Neural cell (in vitro differentiated cells): ENCODE results near the gene NR2C2. TPM values are rescaled to one million over a fixed set of nuclear protein-coding genes. Genes with fewer than 3 reads are reported as not detected.

Experiments
- H2AFZ ChIP-seq: fragments of 200-600, 300-800 bp; sonication (generic), shearing (Covaris generic); 2 replicates; pipeline ENCODE4 v1.6.0; 2014; ENCODE audit warnings: low read depth, mild to moderate bottlenecking, antibody characterized with exemption, low read length, moderate library complexity
- H3F3A ChIP-seq: fragments of 200-600 bp; shearing (Covaris generic); 2 replicates; pipeline ENCODE4 v1.6.1; 2016; ENCODE audit warnings: mild to moderate bottlenecking, moderate library complexity, mixed read lengths, antibody characterized with exemption, low read length; ENCODE audit not compliant: insufficient read depth, poor library complexity, severe bottlenecking
- H3K27ac ChIP-seq: fragments of 200-600, 300-800 bp; sonication (generic), shearing (Covaris generic); 2 replicates; pipeline ENCODE4 v1.5.1; 2014; ENCODE audit warnings: mild to moderate bottlenecking, low read length, moderate library complexity
- H3K27me3 ChIP-seq: fragments of 300-800, 200-600 bp; sonication (generic), shearing (Covaris generic); 2 replicates; pipeline ENCODE4 v1.6.0; 2014; ENCODE audit warnings: mild to moderate bottlenecking, low read depth, low read length, moderate library complexity; ENCODE audit not compliant: insufficient read depth
- H3K36me3 ChIP-seq: fragments of 300-800, 200-600 bp; sonication (generic), shearing (Covaris generic); 2 replicates; pipeline ENCODE4 v1.5.1; 2014; ENCODE audit warnings: mild to moderate bottlenecking, antibody characterized with exemption, low read length, moderate library complexity; ENCODE audit not compliant: insufficient read depth
- H3K4me2 ChIP-seq: fragments of 300-800, 200-600 bp; sonication (generic), shearing (Covaris generic); 2 replicates; pipeline ENCODE4 v1.6.0; 2014; ENCODE audit warnings: mild to moderate bottlenecking, low read length
- H3K4me3 ChIP-seq: fragments of 300-800, 200-600 bp; sonication (generic), shearing (Covaris generic); 2 replicates; pipeline ENCODE4 v1.5.1; 2014; ENCODE audit warnings: mild to moderate bottlenecking, low read length, moderate library complexity
- H3K79me2 ChIP-seq: fragments of 200-600 bp; shearing (Covaris generic); replicated peaks from 2 replicates; pipeline ENCODE4 v1.6.0; 2014; ENCODE audit warnings: mild to moderate bottlenecking, low read length, moderate library complexity; ENCODE audit not compliant: insufficient read depth
- H3K9ac ChIP-seq: fragments of 300-800, 200-600 bp; sonication (generic), shearing (Covaris generic); 2 replicates; pipeline ENCODE4 v1.6.1; 2016; ENCODE audit warnings: mild to moderate bottlenecking, low read length, mixed read lengths
- H3K9me2 ChIP-seq: fragments of 200-600 bp; shearing (Covaris generic); 2 replicates; pipeline ENCODE4 v1.6.1; 2016; ENCODE audit warnings: mild to moderate bottlenecking, low read length, mixed read lengths; ENCODE audit not compliant: insufficient read depth
- H3K9me3 ChIP-seq: fragments of 200-600, 300-800 bp; sonication (generic), shearing (Covaris generic); 2 replicates; pipeline ENCODE4 v1.6.1; 2016; ENCODE audit warnings: mild to moderate bottlenecking, mixed run types, low read length, moderate library complexity, mixed read lengths
- H4K20me1 ChIP-seq: fragments of 200-600 bp; shearing (Covaris generic); 2 replicates; pipeline ENCODE4 v1.6.1; 2016; ENCODE audit warnings: mild to moderate bottlenecking, mixed run types; ENCODE audit not compliant: insufficient read depth
- CTCF ChIP-seq: fragments of 450-650 bp; IDR thresholded peaks from 2 replicates; pipeline ENCODE4 v1.5.1; 2014; ENCODE audit warnings: antibody characterized with exemption, mild to moderate bottlenecking, moderate library complexity; ENCODE audit not compliant: poor library complexity, severe bottlenecking
- EP300 ChIP-seq: fragments of 450-650 bp; conservative IDR thresholded peaks from 2 replicates; pipeline ENCODE4 v1.6.1; 2014; ENCODE audit warnings: antibody characterized with exemption, mild to moderate bottlenecking, moderate library complexity; ENCODE audit not compliant: poor library complexity, severe bottlenecking
- EZH2 ChIP-seq: fragments of 200-600, 300-800 bp; shearing (Covaris generic), sonication (generic); IDR thresholded peaks from 2 replicates; pipeline ENCODE4 v1.6.1; 2014; ENCODE audit warnings: antibody characterized with exemption, low read length, borderline replicate concordance, mild to moderate bottlenecking; ENCODE audit not compliant: insufficient read depth, poor library complexity, severe bottlenecking
- MXI1 ChIP-seq: fragments of 450-650 bp; conservative IDR thresholded peaks from 2 replicates; pipeline ENCODE4 v1.6.1; 2014; ENCODE audit warnings: antibody characterized with exemption, mild to moderate bottlenecking; ENCODE audit not compliant: poor library complexity, severe bottlenecking
- POLR2AphosphoS5 ChIP-seq: IDR thresholded peaks from 2 replicates; pipeline ENCODE4 v1.6.1; 2012
- RAD21 ChIP-seq: fragments of 450-650 bp; conservative IDR thresholded peaks from 2 replicates; pipeline ENCODE4 v1.6.1; 2014; ENCODE audit warnings: antibody characterized with exemption, mild to moderate bottlenecking, moderate library complexity
- REST ChIP-seq: IDR thresholded peaks from 2 replicates; pipeline ENCODE4 v1.6.1; 2012; ENCODE audit warnings: borderline replicate concordance
- SMC3 ChIP-seq: fragments of 450-650 bp; conservative IDR thresholded peaks from 2 replicates; pipeline ENCODE4 v1.6.1; 2014; ENCODE audit warnings: antibody characterized with exemption, mild to moderate bottlenecking, moderate library complexity; ENCODE audit not compliant: poor library complexity
- TAF1 ChIP-seq: IDR thresholded peaks from 2 replicates; pipeline ENCODE4 v1.6.1; 2012; ENCODE audit warnings: low read depth
- polyA plus RNA-seq: library from polyadenylated mRNA; depleted of rRNA; stranded (reverse); fragments of >200 nt; gene quantifications from 2 replicates; pipeline ENCODE4 v1.2.3, GENCODE V29; 2014

NR2C2 gene
- polyA plus RNA-seq, 1 donor from 2014 or later, result 37.5 TPM

- TF ChIP-seq REST, result no peak
- no peak for TF ChIP-seq RAD21
- no peak for TF ChIP-seq CTCF
- TF ChIP-seq EZH2, result no peak
- TF ChIP-seq SMC3, result no peak
- no peak for TF ChIP-seq EP300
- TF ChIP-seq MXI1, result no peak
- H3K27ac ChIP-seq, result no peak overlapping the region
- no peaks in the 10 kb centered on the region for H4K20me1 ChIP-seq
- no peaks in the 10 kb centered on the region for H3K27me3 ChIP-seq
- H3K79me2 ChIP-seq, result peaks cover 23% of the 10 kb centered on the region
- H2AFZ ChIP-seq, result no peak overlapping the region
- H3K36me3 ChIP-seq, result peaks cover 5% of the 10 kb centered on the region
- no peak overlapping the region for H3K9ac ChIP-seq
- no peak overlapping the region for H3K4me3 ChIP-seq
- no peaks in the 10 kb centered on the region for H3K9me3 ChIP-seq
- H3K9me2 ChIP-seq, result no peaks in the 10 kb centered on the region
- no peak overlapping the region for H3K4me2 ChIP-seq
- no peaks in the 10 kb centered on the region for H3F3A ChIP-seq
Observed at GRCh38 chr3:15096046-15096445, 148.7 kb downstream of the NR2C2 start.

GRCh38 chr3:15097891-15098290, 150.5 kb downstream of the NR2C2 start:
- H3K9me3 ChIP-seq, result no peaks in the 10 kb centered on the region
- H3K27ac ChIP-seq, result peak overlapping the region; percentile 85
- H4K20me1 ChIP-seq, result no peaks in the 10 kb centered on the region
- peak overlapping the region; percentile 94 for H3K9ac ChIP-seq
- H3K79me2 ChIP-seq, result peaks cover 23% of the 10 kb centered on the region
- H3F3A ChIP-seq, result no peaks in the 10 kb centered on the region
- H3K4me2 ChIP-seq, result peak overlapping the region; percentile 69
- H3K4me3 ChIP-seq, result peak overlapping the region; percentile 70
- H3K27me3 ChIP-seq, result no peaks in the 10 kb centered on the region
- peaks cover 5% of the 10 kb centered on the region for H3K36me3 ChIP-seq
- no peak overlapping the region for H2AFZ ChIP-seq
- no peaks in the 10 kb centered on the region for H3K9me2 ChIP-seq
- TF ChIP-seq EP300, result no peak
- no peak for TF ChIP-seq SMC3
- no peak for TF ChIP-seq CTCF
- no peak for TF ChIP-seq REST
- no peak for TF ChIP-seq TAF1
- no peak for TF ChIP-seq MXI1
- no peak for TF ChIP-seq RAD21
- no peak for TF ChIP-seq EZH2
- TF ChIP-seq POLR2AphosphoS5, result no peak
